Nephron (organoid): Measurements from ENCODE around the gene SFMBT1.

Source experiments
- H3K27ac Mint-ChIP-seq, 3 experiments: 2 replicates each; pipeline ENCODE4 v1.8.0; 2020; ENCODE audit warnings: mixed read lengths in 3 of 3, mild to moderate bottlenecking in 2 of 3, moderate library complexity in 1 of 3
- H3K27me3 Mint-ChIP-seq: 2 replicates; pipeline ENCODE4 v1.8.0; 2021; ENCODE audit warnings: low read depth, mild to moderate bottlenecking, moderate library complexity, mixed read lengths
- H3K36me3 Mint-ChIP-seq: 2 replicates; pipeline ENCODE4 v1.8.0; 2020; ENCODE audit warnings: low read depth, mixed read lengths
- H3K4me1 Mint-ChIP-seq: 2 replicates; pipeline ENCODE4 v1.8.0; 2020; ENCODE audit warnings: mixed read lengths
- H3K4me3 Mint-ChIP-seq, 3 experiments: 2 replicates each; pipeline ENCODE4 v1.8.0; 2020; ENCODE audit warnings: mild to moderate bottlenecking in 3 of 3, mixed read lengths in 3 of 3, moderate library complexity in 2 of 3
- H3K9me3 Mint-ChIP-seq: 2 replicates; pipeline ENCODE4 v1.8.0; 2020; ENCODE audit warnings: mixed read lengths
- TF ChIP-seq, protein P1 (sequence below), 3 experiments: fragments of 200-600 bp; sonication (generic); IDR thresholded peaks; one replicate each; pipeline ENCODE4 v1.5.0; 2021; ENCODE audit warnings: antibody characterized with exemption in 3 of 3; ENCODE audit not compliant: unreplicated experiment in 3 of 3

SFMBT1 gene

GRCh38 chr3:53075743-53076140, 29.9 kb upstream of the SFMBT1 start:
- H3K27me3 Mint-ChIP-seq: peaks cover 4% of the 10 kb centered on the region
- H3K36me3 Mint-ChIP-seq: no peaks in the 10 kb centered on the region
- no peak overlapping the region for H3K4me3 Mint-ChIP-seq

DNA sequence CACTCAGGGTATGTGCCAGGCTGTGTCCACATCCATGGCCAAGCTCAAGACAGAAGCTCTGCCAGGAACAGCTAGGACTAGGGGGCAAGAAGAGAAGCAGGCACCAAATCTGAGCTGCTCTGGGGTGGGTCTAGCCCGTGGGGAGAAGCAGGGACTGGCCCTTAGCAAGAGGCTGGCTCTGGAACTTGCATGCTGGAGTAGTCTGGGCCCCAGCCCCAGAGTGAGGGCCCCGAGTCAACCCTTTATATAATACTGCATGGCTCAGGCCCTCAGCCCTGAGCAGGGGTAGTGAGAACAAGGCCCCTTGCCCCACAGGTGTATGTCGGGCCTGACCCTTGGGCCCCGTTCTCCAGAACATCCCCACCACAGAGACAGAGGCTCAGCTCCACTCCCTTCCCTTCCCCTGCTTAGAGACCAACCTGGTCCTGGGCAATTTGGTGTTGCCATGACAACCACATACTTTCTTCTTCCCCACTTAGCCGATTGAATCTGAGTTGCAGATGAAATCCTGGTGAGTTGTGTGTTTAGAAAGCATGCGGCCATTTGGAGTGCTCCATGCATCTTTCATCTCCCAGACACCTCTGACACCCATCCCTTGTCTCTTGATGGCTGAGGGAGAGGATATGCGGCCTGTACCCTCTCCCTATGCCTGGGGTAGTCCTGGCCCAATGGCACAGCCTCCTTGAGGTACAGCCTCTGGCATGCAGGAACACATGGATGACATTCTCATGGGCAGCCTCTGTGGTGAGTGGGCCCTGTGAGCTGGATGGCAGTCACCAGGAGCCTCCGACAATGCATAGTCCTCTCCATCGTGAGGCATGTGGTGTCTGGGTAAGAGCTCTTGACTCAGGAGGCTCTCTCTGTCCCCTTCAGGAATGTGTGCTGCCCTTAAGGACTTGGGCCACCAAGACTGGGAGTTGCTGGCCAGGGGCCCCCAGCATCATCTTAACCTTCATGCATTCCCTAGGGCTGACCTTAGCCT, 29.2 kb upstream of the SFMBT1 start:
- H3K4me1 Mint-ChIP-seq: peaks cover 7% of the 10 kb centered on the region
- no peak overlapping the region for H3K27ac Mint-ChIP-seq
- no peak overlapping the region for H3K4me3 Mint-ChIP-seq
- no peaks in the 10 kb centered on the region for H3K9me3 Mint-ChIP-seq
- no peaks in the 10 kb centered on the region for H3K36me3 Mint-ChIP-seq
- peaks cover 4% of the 10 kb centered on the region for H3K27me3 Mint-ChIP-seq
- TF ChIP-seq, protein P1, sequence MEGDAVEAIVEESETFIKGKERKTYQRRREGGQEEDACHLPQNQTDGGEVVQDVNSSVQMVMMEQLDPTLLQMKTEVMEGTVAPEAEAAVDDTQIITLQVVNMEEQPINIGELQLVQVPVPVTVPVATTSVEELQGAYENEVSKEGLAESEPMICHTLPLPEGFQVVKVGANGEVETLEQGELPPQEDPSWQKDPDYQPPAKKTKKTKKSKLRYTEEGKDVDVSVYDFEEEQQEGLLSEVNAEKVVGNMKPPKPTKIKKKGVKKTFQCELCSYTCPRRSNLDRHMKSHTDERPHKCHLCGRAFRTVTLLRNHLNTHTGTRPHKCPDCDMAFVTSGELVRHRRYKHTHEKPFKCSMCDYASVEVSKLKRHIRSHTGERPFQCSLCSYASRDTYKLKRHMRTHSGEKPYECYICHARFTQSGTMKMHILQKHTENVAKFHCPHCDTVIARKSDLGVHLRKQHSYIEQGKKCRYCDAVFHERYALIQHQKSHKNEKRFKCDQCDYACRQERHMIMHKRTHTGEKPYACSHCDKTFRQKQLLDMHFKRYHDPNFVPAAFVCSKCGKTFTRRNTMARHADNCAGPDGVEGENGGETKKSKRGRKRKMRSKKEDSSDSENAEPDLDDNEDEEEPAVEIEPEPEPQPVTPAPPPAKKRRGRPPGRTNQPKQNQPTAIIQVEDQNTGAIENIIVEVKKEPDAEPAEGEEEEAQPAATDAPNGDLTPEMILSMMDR (IDR thresholded peaks at IDR 0.05; ENCODE audit: unreplicated experiment in 3 of 3): no peak

More at GRCh38 chr3:53075743-53076140, 29.9 kb upstream of the SFMBT1 start:
- Mint-ChIP-seq H3K27ac (no peak overlapping the region), H3K4me1 (peaks cover 7% of the 10 kb centered on the region), H3K9me3 (no peaks in the 10 kb centered on the region)
- TF ChIP-seq, protein P1 (IDR thresholded peaks at IDR 0.05; ENCODE audit: unreplicated experiment in 3 of 3): no peak

GRCh38 chr3:53074366-53074696, 28.5 kb upstream of the SFMBT1 start:
- Mint-ChIP-seq H3K27ac (no peak overlapping the region), H3K4me1 (peaks cover 7% of the 10 kb centered on the region), H3K4me3 (no peak overlapping the region), H3K27me3 (peaks cover 4% of the 10 kb centered on the region), H3K36me3 (no peaks in the 10 kb centered on the region), H3K9me3 (no peaks in the 10 kb centered on the region)
- TF ChIP-seq, protein P1 (IDR thresholded peaks at IDR 0.05; ENCODE audit: unreplicated experiment in 3 of 3): no peak

- Mint-ChIP-seq H3K9me3 (no peaks in the 10 kb centered on the region), H3K4me3 (peak overlapping the region in 1 of 3 experiments; percentile 23), H3K36me3 (no peaks in the 10 kb centered on the region), H3K4me1 (peaks cover 7% of the 10 kb centered on the region), H3K27me3 (peaks cover 4% of the 10 kb centered on the region), H3K27ac (no peak overlapping the region)
- TF ChIP-seq, protein P1 (IDR thresholded peaks at IDR 0.05; ENCODE audit: unreplicated experiment in 3 of 3): no peak
Measured at GRCh38 chr3:53073553-53074365, 27.9 kb upstream of the SFMBT1 start.

DNA sequence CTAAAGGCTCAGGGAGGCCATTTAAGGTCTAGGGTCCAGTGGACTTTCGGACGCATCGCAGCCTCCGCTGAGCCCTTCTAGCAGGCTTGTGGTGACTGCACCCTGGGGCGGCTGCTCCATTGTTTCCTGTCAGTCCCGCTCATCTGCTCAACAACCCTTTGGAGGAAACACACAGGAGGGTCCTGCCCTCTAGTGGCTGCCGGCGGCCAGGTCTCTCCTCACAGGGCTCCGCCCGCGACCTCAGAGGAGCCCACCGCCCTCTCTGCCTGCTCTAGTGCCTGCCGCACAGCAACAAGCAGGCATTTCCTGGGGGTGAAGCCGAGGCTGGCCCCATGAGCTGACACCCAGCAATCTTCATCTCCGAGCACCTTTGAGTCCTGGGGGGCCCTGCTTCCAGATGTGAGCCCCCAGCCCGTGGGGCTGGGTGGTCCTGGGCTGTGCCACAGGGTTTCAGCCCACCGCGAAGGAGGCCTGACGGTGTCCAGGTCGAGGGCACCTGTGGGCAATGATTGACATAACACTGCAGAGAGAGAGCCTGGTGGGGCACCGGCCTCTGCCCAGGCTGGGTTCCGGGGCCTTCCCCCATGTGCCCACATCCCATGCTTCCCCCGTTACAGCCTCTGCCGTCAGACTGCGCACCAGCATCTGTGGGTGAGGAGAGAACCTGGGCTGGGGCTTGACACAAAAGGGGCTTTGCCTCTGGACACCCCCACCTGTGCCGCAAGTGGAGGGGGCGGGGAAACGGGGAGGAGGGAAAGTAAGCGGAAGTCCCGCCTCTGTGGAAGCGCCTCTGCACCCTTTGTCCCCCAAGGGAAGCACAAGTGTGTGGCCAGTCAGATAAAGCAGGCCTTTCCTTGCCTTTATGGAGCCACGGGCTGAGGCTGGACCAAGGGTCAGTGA, 27.0 kb upstream of the SFMBT1 start:
- H3K4me1 Mint-ChIP-seq: peaks cover 7% of the 10 kb centered on the region
- H3K9me3 Mint-ChIP-seq: no peaks in the 10 kb centered on the region
- TF ChIP-seq, protein P1 (IDR thresholded peaks at IDR 0.05; ENCODE audit: unreplicated experiment in 3 of 3): peak; percentile 88 to 92 (median 91)
- peak overlapping the region in 1 of 3 experiments; percentile 66 for H3K27ac Mint-ChIP-seq
- H3K27me3 Mint-ChIP-seq: peaks cover 9% of the 10 kb centered on the region
- no peaks in the 10 kb centered on the region for H3K36me3 Mint-ChIP-seq
- H3K4me3 Mint-ChIP-seq: peak overlapping the region; percentile 46 to 66 (median 63)
